Measurements from ENCODE around the gene APCDD1L.

Gene APCDD1L

DNA sequence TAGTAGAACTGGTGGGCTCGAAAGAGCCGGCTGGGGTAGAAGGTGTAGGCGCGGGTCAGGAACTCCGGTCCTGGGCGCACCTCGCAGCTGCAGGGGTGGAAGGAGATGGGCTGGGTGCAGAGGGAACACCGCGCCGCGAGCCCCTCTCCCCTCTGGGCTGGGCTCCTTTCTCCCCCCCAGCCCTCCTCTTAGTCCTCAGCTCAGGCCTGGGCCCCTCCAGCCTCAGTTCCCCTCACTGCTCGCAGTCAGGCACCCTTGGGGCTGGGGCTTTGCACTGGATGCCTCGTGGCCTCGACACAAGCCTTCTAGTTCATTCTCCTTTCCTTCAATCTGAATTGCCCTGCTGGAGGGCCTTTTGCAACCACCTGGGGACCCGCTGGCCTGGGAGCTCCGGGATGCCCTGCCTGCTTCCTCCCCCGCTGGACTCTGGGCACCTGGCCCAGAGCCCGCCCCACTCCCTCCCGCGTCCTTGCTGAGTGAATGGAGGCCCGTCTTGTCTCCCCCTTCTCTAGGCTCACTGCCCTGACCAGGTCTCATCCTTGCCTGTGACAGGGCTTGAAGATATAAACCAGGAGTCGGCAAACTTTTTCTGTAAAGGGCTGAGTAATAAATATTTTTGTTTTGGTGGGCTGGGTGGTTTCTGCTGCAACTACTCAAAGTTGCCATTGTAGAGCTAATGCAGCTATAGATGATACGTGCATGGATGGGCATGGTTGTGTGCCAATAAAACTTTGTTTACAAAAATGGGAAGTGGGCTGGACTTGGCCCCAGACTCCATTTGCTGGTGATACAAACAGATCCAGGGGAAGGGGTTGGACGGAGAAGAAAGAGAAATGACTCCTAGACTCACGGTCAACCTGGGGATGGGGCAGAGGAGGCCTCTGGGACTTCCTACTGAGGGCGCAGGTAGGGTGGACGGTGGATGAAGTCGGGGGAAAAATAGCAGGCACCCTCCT is 47.3 kb downstream of the APCDD1L start:
- no peak for DNase-seq (ENCODE audit: low read depth)
- H3K4me3 ChIP-seq (ENCODE audit: low read depth, low read length) = no peak overlapping the region
- TF ChIP-seq, protein P1, sequence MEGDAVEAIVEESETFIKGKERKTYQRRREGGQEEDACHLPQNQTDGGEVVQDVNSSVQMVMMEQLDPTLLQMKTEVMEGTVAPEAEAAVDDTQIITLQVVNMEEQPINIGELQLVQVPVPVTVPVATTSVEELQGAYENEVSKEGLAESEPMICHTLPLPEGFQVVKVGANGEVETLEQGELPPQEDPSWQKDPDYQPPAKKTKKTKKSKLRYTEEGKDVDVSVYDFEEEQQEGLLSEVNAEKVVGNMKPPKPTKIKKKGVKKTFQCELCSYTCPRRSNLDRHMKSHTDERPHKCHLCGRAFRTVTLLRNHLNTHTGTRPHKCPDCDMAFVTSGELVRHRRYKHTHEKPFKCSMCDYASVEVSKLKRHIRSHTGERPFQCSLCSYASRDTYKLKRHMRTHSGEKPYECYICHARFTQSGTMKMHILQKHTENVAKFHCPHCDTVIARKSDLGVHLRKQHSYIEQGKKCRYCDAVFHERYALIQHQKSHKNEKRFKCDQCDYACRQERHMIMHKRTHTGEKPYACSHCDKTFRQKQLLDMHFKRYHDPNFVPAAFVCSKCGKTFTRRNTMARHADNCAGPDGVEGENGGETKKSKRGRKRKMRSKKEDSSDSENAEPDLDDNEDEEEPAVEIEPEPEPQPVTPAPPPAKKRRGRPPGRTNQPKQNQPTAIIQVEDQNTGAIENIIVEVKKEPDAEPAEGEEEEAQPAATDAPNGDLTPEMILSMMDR (IDR thresholded peaks at IDR 0.05; ENCODE audit: low read depth, low read length, missing control alignments) = no peak
- in situ Hi-C loops (cut with HindIII; ENCODE audit: low sequenced_read_pairs) = no loop called here

DNA sequence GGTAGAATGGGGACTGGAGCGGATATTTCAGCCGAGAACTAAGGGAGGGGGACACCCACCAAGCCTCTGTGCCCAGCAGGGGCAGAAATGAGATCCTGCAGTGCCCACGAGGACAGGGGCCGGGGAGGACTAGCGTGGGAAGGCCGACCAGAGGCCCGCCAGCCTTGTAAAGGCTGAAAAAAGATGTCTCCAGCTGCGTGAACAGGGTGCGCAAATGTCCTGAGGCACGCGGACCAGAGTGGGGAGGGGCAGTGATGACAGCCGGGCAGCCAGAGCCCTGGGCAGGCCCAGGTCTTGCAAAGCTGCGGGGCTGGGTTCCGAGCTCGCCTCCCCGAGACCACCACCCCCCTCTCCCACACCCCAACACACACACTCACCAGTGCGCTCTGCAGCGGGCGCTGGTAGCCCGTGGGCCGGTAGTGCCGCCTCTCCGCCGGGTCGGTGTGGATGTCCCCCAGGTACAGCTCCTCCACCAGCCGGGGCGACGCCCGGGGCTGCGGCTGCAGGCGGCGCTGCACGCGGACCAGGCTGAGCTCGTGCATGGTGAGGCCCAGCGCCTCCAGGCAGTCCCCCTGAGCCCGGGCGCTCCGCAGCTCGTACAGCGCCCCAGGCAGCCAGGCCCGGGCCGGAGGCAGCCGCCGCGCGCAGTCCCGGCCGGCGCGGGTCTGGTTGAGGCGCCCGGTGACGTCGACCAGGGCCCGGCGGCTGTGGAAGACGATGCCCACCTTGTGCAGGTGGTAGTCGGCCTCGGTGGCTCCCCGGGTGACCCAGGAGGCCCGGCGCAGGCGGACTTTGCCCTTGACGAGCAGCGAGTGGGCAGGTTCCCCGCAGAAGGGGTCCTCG is 48.2 kb downstream of the APCDD1L start:
- no peak for DNase-seq (ENCODE audit: low read depth)
- TF ChIP-seq, protein P1 (IDR thresholded peaks at IDR 0.05; ENCODE audit: low read depth, low read length, missing control alignments) = no peak
- in situ Hi-C loops (cut with HindIII; ENCODE audit: low sequenced_read_pairs) = no loop called here
- H3K4me3 ChIP-seq (ENCODE audit: low read depth, low read length) = no peak overlapping the region

DNA sequence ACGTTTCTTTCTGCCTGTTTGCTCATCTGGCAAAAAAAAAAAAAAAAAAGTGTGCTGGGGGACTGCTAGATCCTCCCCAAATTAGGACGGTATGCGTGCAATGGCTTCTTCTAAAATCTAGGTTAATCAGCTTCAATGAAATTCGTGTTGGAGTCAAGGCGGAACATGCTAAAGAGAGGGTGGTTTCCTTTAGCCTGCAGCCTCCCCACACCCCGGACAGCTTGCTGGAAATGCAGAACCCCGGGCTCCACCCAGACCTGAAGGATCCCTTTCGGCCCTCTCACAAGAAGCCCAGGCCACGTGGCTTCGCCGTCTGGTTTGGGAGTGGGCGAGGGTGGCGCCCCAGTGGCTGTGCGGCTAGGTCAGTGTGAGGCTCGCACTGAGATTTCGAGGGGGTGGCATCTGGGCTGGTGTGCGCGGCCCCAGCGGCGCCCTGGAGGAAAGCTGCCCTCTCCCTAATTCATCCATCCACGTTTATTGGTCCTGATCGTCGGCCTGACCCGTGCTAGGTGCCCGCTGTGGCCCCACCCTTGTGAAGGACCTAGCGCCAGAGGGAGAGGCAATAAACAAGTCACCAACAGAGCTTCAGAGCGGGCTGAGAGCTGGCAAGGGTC is 49.0 kb downstream of the APCDD1L start:
- no peak overlapping the region for H3K4me3 ChIP-seq (ENCODE audit: low read depth, low read length)
- DNase-seq (ENCODE audit: low read depth) = no peak
- in situ Hi-C loops (cut with HindIII; ENCODE audit: low sequenced_read_pairs) = no loop called here
- TF ChIP-seq, protein P1 (IDR thresholded peaks at IDR 0.05; ENCODE audit: low read depth, low read length, missing control alignments) = no peak

DNA sequence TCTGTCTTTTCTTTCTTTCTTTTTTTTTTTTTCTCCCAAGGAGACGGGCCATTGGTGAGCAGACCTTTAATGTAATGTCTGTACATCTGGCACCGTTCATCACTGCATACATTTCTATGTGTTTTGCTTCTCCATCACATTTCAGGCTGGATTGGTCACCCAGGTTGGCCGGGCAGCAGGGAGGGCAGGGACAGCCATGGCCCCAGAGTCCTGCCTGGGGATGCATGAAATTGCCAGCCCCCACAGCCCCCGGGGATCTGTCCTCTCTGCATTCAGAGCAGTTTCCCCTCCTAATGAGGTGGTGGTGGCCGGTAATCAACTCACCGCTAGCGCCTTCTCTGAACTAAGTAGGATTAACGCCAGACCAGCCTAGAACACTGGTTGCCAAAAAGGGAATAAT is 50.4 kb downstream of the APCDD1L start:
- TF ChIP-seq, protein P1 (IDR thresholded peaks at IDR 0.05; ENCODE audit: low read depth, low read length, missing control alignments) = no peak
- in situ Hi-C loops (cut with HindIII; ENCODE audit: low sequenced_read_pairs) = no loop called here
- DNase-seq (ENCODE audit: low read depth) = no peak
- H3K4me3 ChIP-seq (ENCODE audit: low read depth, low read length) = no peak overlapping the region

DNA sequence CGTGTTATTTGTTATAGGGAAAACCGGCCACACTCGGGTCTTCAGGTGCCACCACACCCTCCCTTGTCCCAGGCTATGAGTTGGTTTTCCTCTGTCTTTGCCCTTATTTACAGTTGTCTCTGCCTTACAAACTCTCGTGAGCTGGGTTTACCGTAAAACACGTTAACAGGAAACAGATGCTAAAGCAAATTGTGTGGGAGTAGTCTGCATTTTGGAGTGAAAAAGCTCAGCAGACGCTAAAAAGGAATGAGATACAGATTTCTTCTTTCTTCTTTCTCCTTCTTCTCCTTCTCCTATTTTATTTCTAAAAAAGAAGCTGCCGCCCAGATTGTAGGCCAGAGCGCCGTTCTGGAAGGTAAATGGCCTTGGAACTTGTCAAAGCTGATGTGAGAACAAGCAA is 51.9 kb downstream of the APCDD1L start:
- H3K4me3 ChIP-seq (ENCODE audit: low read depth, low read length) = no peak overlapping the region
- DNase-seq (ENCODE audit: low read depth) = no peak
- in situ Hi-C loops (cut with HindIII; ENCODE audit: low sequenced_read_pairs) = no loop called here
- TF ChIP-seq, protein P1 (IDR thresholded peaks at IDR 0.05; ENCODE audit: low read depth, low read length, missing control alignments) = no peak

DNA sequence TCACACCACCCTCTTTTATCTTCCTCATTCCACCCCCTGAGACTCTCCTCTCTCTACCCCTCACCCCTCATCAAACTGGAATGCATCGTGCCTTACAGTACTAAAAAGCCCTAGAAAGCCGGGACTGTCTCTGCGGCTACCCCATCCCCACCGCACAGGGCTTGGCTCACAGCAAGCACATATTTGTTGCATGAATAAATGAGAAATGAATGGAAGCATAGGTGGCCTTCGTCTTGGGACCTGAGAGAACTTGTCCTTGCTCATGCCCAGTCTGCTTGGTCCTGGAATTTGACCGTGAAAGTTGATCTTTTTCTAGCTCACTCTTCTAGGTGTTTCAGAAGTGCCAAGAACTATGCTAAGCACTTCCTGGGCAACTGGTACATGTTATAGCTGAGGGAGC is 53.3 kb downstream of the APCDD1L start:
- in situ Hi-C loops (cut with HindIII; ENCODE audit: low sequenced_read_pairs) = no loop called here
- TF ChIP-seq, protein P1 (IDR thresholded peaks at IDR 0.05; ENCODE audit: low read depth, low read length, missing control alignments) = no peak
- no peak overlapping the region for H3K4me3 ChIP-seq (ENCODE audit: low read depth, low read length)
- DNase-seq (ENCODE audit: low read depth) = peak; percentile 18

Data from astrocyte of the cerebellum (primary cell).